HG02588 (cell line): ENCODE results near the gene SRSF10.
"Not testable (repeated sequence)": the region's sequence is repeated elsewhere in the genome, so short reads cannot be mapped to it uniquely, and the experiment has no call there.

Source experiments
- ATAC-seq: cut with Tn5 transposase; IDR thresholded peaks from one replicate; pipeline ENCODE4 v1.9.1; 2021; ENCODE audit warnings: mild to moderate bottlenecking, moderate library complexity; ENCODE audit not compliant: unreplicated experiment

Gene SRSF10

GRCh38 chr1:23979881-23980727 is at the start of gene SRSF10:
TSS of gene SRSF10 (minus strand) at chr1:23980327. CDS start at chr1:23980255, 72 bp downstream.
- peak; percentile 90 for ATAC-seq

GRCh38 chr1:24027838-24028468 is 47.8 kb upstream of the SRSF10 start:
- ATAC-seq: no peak

DNA sequence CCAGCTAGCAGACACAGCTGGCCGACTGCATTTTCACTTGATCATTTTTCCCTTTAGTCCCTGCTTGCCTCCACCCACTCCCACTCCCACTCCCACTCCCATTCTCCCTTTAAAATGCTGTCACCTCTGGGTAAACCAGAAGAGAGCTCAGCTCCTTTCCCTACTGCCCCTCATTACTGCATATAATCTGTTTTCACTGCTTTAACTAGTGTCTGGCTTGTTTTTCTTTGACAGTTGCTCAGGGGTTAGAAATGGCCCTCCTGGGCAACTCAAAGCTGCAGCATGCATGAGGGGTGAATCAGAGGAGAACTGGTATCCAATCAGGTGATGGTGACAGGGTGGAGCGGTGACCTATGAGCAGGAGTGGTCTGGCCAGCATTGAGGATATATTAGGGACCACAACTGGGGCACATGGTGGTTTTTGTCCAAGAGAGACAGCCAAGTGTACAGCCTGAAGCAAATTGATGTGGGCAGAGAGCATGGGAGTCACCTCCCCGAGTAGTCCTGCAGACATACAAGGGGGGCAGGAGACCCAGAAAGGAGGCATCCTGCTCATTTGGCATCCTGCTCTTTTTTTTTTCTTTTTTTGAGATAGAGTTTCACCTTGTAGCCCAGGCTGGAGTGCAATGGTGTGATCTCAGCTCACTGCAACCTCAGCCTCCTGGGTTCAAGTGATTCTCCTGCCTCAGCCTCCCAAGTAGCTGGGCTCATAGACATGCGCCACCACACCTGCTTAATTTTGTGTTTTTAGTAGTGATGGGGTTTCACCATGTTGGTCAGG is 42.6 kb upstream of the SRSF10 start:
- no peak for ATAC-seq

DNA sequence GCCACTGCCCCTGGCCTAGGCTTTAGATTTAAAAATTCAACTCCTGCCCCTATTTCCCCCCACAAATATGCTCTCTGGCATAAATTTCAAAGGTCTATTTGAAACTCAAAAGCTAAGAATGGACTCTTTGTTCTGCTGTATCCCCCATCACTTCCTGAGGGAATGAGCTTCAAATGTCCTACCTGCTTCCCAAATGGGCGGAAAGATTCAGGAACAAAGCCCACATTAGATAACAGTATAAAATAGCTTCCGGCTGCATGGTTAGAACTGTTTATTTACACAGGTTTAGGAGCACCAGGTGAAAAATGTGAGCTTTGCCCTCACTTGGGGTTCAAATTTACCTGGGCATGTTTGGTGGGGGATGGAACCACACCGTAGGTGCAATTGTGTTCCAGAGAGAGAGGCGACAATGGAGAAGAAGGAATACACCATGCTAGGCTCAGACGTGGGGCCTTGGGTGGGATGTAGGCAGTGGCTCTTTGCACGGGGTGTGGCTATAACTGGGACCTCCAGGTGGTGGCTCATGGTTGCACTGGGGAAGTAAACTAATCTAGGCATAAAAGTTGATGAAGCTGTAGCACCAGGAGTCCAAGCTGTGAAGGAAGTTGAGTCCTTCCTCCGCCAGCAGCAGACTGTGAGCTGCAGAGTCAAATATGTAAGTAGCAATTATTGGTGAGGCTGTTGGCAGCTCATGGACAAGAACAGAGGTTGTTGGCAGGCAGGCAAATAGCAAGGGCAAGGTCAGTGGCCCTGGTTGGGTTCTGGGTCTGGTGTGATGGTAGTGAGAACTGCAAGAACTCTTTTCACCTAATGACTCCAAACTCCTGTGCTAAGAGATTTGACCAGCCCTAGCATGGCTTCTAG is 41.5 kb upstream of the SRSF10 start:
- no peak for ATAC-seq

DNA sequence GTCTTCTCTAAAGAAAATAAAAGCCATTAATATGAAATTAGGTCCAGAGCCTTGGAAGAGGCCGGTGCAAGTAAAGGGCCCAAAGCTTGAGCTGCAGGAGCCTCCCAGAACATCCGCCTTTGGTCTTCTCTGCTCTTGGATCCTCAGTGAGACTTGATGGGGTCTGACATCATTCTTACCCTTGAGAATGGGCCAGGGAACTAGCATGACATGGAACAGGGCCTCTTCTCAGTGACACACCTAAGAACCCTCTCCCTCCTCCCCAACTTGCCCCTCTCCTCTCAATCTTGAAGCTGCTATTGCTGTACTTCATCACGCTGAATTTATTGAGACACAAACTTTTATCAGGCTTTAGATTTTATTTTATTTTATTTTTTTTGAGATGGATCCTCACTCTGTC is 40.3 kb upstream of the SRSF10 start:
- no peak for ATAC-seq

- no peak for ATAC-seq
These were observed 39.9 kb upstream of the SRSF10 start for GRCh38 chr1:24020025-24020424.

DNA sequence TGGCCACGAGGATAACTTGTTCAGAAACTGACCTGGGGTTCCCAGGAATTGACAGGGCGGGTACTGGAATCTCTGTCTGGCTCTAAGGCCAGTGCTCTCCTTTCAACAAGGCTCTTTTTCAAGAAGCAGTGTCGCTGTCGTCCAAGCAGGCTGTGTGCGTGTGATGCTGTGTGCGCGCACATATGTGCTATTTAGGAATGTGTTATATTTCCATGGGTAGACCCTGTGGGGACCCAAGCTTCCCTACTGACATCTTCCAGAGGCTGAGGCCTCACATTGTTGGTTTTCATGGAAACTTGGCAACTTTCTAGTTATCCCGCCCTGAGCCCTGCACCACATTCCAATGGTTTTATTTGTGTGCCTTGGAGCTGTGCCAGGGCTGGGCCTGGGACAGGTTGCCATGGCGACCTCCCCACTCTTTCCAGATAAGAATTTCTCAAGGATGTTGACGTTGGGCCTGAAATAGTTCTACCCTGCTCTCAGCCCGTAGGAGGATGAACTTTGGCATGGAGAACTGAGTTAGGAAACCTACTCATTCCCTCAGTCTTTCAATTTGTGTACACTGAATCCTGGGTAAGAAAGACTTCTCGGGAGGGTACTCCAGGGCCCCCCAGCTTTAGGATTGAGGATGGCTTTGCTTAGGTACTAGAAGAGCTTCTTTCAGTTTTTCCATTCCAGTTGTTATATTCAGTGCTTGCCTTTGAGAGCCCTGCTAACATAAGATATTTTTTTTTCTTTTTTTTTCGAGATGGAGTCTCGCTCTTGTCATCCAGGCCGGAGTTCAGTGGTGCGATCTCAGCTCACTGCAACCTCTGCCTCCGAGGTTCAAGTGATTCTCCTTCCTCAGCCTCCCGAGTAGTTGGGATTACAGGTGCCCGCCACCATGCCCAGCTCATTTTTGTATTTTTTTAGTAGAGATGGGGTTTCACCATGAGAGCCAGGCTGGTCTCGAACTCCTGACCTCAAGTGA is 38.8 kb upstream of the SRSF10 start:
- ATAC-seq: no peak

DNA sequence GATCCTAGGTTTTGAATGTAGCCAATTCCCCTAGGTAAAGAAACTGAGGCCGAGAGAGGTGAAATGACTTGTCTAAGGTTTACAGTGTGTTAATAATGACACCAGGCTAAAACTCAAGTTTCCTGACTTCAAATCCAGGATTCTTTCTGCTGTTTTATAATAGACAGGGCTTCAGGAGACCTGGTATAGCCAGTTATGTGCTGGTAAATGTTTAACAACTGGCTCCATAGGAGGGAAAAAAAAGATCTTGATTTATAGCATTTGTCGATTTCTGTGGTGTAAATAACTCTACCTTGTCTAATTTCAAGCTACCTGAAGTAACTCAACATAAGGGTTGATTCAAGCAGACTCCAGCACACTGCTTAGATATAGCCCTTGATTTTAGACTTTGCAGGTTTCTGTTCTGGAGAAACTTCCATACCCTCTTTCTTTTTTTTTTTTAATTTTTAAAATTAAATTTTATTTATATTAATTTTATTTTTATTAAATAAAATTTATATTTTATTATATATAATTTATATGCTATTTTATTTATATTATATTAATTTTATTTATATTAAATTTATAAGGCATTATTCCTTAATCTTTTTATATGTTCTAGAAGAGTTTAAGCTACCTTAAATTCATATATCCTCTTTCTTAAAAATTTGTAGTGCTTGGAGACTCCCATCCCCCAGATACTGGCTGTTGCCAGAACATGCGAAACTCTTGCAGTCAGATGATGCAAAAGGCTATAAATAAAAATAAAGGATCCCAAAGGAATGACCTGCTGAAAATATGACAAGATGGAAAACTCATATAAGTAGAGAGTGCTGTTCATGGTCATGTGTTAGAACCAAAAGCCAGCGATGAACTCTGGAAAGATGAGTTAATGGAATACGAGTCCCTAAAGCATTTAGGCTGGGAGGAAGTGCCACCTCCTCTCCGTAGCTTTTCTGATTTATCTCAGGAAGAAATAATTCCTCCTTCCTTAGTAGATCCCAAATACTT is 35.4 kb upstream of the SRSF10 start:
- no peak for ATAC-seq

GRCh38 chr1:24012878-24013277 is 32.8 kb upstream of the SRSF10 start:
- not testable (repeated sequence) for ATAC-seq

- ATAC-seq: no peak
These were observed 30.5 kb upstream of the SRSF10 start for GRCh38 chr1:24010650-24011049.

DNA sequence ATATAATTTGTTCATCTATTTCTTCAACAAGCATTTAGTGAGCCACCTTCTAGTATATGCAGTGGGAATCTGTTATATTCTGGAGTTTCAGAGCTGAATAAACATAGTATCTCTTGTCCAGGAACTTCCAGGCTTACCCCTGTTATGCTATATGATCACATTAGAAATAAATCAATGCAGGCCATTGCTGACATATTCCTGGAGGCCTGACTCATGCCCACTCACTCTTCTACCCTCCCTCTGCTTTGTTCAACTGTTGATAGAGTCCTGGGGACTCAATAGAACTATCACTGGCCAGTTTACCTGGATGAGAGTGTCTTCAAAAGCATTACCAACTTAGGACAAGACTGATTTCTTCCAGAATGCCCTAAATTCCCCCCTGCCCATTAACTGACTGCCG is 29.3 kb upstream of the SRSF10 start:
- no peak for ATAC-seq

DNA sequence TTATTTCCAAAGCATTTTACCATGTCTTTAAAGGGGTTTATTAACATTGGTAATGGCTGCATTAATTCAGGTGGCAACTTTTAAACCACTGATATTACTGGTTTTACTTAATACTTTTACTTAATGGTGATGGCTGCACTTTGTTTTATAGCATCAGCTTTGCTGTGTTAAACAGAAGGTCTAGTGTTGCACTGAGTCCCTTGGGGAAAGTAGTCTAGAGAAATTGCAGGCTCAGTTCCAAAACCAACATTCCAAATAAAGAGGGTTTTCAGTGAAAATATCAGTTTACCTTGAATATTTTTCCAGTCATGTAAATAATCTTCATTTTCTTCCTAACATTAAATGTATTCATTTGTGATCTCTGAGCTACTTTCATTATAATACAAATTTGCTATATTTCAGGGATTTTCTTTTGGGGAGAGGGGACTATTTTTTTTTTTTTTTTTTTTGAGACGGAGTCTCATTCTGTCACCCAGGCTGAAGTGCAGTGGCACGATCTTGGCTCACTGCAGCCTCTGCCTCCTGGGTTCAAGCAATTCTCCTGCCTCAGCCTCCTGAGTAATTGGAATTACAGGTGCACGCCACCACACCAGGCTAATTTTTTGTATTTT is 28.6 kb upstream of the SRSF10 start:
- not testable (repeated sequence) for ATAC-seq

- no peak for ATAC-seq
These were observed 27.0 kb upstream of the SRSF10 start for GRCh38 chr1:24007079-24007478.

DNA sequence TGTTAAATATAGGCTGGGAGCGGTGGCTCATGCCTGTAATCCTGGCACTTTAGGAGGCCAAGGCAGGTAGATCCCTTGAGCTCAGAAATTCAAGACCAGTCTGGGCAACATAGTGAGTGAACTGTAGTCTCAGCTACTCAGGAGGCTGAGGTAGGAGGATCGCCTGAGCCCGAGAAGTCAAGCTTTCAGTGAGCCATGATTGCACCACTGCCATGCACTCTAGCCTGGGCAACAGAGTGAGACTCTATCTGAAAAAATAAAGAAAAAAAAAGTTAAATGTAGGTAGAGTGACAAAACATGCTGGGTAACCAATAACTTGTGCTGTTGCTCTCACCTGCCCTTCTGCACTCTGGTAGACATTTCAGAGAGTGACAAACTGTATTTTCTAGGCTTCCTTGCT is 25.0 kb upstream of the SRSF10 start:
- ATAC-seq: no peak

- no peak for ATAC-seq
These were observed 24.0 kb upstream of the SRSF10 start for GRCh38 chr1:24004132-24004531.

DNA sequence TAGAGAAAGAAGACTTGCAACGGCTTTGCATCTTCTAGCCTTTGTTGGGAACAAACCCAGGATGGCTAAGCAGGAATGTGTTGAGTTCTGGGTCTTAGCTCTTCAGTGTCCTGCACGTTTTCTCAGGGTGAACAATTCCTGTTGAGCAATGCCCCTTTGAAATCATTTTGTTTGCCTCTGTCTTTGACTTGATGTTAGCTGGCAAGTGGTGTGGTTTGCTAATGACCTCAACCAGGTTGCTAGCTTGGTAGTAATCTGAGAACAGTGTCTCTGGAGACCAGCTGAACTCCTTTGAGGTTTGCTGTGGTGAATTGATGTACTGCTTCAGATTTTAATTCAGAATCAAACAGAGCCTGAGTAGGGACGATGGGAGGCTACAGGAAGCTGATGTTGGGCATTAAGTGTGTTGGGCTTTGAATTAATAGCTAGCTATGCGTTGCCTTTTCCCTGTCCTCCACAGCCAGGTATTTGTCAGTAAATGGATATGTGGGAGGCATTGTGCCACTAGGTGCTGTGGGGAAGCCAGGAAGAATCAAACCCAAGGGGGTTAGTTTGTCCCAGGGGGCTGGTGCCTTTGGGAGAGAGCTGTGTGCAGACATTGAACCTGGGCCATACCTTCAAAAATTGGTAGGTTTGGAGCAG is 23.3 kb upstream of the SRSF10 start:
- no peak for ATAC-seq

DNA sequence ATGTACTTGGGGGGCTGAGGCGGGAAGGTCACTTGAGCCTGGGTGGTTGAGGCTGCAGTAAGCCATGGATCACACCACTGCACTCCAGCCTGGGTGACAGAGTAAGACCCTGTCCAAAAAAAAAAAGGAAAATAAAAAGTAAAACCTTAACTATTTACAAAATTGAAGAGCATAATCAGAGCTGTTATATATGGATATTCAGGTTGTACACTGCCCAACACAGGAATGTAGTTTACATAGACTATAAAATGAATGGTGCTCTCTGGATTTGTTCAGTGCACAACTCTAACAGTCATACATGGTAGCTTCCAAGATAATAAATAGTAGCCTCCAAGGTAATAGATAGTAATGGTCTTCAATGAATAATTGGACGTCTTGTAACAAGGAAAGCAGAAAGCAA is 22.6 kb upstream of the SRSF10 start:
- no peak for ATAC-seq
